Glomerular visceral epithelial cell (primary cell): Measurements from ENCODE around the gene GYPB.
"Not testable (repeated sequence)": the region's sequence is repeated elsewhere in the genome, so short reads cannot be mapped to it uniquely, and the experiment has no call there.

Source experiments
- DNase-seq: peaks from one replicate; pipeline ENCODE4 v3.0.0-alpha.2; 2016; ENCODE audit errors: extremely low spot score

The GYPB gene

DNA sequence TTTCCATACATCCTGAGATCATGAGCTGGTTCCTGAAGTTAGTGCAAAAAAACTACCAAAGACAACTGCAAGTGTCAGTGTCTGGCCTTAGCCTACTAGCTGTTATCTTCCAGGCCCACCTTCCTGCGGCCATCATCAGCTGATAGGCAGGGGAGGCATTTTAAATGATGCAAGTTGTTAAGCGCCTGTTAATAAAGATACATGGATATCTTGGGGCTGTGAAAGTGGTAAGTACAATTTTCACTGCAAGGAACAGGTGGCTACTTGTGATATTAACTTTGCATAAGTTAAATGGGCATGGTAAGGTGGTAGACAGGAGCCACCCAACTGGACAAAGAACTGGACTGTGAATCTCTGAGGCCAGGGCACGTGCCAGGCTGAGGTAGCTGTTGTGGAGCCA, at the start of gene GYPB:
Gene GYPB, minus strand, starts transcription at position 104 of the 400 bp plus-strand sequence. Its CDS starts 93 bp downstream, at position 11.
- DNase-seq, result not testable (repeated sequence)

DNA sequence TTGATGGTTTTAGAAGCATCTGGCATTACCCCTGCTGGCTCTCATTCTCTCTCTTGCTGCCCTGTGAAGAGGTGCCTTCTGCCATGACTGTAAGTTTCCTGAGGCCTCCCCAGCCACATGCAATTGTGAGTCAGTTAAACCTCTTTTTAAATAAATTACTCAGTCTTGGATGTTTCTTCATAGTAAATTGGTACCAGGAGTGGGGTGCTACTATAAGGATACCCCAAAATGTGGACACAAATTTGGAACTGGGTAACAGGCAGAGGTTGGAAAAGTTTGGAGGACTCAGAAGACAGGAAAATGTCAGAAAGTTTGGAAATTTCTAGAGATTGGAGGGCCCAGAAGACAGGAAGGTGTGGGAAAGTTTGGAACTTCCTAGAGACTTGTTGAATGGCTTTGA, 42.4 kb upstream of the GYPB start:
- not testable (repeated sequence) for DNase-seq

DNA sequence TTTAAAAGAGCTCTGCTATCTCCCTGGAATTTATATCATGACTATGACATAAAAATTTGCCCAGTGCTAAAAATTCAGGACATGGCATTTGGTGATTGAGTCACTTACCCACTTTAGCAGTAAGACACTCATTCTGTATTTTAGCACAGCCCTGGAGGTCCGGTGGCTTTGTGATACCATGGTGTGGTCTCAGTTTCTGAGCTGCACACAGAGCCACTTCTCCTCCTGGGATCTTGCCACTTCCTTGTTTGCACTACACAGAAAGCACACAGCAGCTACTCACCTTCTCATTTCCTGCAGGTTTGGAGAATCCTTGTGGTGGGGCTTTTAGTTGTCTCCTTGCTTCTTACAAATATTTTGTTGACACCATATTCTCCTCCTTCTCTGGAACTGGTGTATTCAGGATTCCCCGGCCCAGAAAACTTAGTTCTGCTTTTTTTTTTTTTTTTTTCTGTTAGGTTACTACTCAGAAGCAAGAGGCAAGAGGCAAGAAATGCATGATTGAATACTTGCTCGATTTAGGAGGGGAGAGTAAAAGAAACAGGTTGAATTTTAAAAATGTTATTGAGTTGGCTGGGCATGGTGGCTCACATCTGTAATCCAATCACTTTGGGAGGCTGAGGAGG, 41.2 kb upstream of the GYPB start:
- not testable (repeated sequence) for DNase-seq

- DNase-seq, result no peak
These were observed 37.6 kb upstream of the GYPB start for GRCh38 chr4:144056800-144057199.

DNA sequence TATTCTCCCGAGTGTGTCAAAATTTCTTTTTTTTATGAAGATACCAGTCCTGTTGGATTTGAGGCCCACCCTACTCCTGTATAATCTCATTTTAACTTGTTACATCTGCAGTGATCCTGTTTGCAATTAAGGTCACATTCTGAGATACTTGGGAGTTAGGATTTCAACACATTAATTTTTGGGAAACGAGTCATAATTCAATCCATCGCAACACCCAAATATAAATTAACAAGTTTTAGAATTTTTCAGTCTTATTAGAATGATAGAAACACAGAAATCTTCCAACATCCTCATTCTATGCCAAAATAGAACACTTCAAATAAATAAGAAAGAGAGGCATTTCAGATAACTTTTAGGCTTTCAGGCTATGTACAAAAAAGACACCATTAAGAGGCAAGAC, 36.2 kb upstream of the GYPB start:
- DNase-seq, result not testable (repeated sequence)

- not testable (repeated sequence) for DNase-seq
These were observed 32.3 kb upstream of the GYPB start for GRCh38 chr4:144051494-144051893.

- not testable (repeated sequence) for DNase-seq
These were observed 31.5 kb upstream of the GYPB start for GRCh38 chr4:144050631-144051030.

DNA sequence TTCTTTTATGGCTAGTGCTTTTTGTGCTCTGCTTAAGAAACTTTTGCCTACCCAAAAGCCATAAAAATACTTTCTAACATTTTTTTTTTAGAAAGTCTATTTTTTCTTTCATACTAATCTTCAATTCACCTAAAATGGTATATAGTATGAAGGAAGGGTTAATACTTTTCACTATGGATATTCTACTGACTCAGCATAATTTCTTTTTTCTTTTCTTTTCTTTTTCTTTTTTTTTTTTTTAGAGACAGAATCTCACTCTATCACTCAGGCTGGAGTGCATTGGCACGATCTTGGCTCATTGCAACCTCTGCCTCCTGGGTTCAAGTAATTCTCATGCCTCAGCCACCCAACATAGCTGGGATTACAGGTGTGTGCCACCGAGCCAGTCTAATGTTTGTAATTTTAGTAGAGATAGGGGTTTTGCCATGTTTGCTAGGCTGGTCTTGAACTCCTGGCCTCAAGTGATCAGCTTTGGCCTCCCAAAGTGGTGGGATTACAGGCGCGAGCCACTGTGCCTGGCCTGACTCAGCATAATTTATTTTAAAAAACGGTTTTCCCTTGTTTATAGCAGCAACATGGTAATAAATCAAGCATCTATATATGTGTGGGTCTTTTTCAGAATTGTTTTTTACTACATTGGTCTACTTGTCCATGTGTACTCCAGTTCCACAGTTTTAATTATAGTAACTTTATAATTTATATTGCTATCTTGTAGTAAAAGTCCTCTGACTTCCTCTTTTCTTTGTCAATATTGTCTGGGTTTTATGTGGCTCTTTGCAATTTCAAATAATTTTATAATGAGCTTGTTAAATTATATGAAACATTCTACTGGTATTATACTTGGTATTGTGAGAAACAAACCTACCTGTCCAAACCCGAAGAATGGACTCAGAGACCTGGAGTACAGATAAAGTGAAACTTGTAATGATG, 30.6 kb upstream of the GYPB start:
- DNase-seq, result not testable (repeated sequence)

GRCh38 chr4:144044936-144045335, 25.8 kb upstream of the GYPB start:
- DNase-seq, result peak; percentile 11

DNA sequence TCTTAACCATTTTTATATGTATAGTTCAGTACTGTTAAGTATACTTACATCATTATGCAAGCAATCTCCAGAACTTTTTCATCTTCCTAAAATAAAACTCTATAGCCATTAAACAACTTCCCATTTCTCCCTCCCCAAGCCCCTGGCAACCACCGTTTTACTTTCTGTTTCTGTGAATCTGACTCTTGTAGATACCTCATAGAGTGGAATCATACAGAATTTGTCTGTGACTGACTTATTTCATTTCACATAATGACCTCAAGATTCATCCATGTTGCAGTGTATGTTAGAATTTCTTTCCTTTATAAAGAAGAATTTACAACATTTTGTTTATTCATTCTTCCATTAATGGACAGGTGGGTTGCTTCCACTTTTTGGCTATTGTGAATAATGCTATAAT, 13.4 kb upstream of the GYPB start:
- DNase-seq, result not testable (repeated sequence)

DNA sequence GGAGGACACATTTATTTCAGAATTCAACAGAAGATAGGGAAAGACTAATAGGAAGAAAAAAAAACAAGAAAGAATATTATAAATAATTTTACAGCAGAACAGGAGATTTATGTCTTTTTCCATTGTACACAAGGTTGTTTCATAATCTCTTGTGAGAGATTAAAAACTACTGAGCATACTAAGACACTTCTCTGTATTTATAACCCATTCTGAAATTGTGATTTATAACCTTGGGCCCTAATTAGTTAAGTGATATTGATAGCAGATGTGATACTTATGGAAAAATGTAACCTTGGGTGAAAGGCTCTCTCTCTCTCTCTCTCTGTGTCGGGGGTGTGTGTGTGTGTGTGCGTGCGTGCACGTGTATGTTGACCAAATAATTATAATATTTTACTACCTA, 12.7 kb upstream of the GYPB start:
- DNase-seq, result not testable (repeated sequence)

- DNase-seq, result not testable (repeated sequence)
These were observed 12.2 kb upstream of the GYPB start for GRCh38 chr4:144031369-144031768.

DNA sequence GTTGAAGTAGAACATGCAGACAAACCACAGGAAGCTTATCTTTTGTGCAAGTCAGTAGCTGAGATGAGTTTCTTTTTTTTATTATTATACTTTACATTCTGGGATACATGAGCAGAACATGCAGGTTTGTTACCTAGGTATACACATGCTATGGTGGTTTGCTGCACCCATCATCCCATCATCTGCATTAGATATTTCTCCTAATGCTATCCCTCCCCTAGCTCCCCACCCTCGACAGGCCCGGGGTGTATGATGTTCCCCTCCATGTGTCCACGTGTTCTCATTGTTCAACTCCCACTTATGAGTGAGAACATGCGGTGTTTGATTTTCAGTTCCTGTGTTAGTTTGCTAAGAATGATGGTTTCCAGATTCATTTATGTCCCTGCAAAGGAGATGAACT, 11.5 kb upstream of the GYPB start:
- DNase-seq, result not testable (repeated sequence)

DNA sequence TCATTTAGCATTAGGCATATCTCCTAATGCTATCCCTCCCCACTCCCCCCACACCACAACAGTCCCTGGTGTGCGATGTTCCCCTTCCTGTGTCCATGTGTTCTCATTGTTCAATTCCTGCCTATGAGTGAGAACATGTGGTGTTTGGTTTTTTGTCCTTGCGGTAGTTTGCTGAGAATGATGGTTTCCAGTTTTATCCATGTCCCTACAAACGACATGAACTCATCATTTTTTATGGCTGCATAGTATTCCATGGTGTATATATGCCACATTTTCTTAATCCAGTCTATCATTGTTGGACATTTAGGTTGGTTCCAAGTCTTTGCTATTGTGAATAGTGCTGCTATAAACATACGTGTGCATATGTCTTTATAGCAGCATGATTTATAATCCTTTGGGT, 7.5 kb upstream of the GYPB start:
- DNase-seq, result not testable (repeated sequence)

DNA sequence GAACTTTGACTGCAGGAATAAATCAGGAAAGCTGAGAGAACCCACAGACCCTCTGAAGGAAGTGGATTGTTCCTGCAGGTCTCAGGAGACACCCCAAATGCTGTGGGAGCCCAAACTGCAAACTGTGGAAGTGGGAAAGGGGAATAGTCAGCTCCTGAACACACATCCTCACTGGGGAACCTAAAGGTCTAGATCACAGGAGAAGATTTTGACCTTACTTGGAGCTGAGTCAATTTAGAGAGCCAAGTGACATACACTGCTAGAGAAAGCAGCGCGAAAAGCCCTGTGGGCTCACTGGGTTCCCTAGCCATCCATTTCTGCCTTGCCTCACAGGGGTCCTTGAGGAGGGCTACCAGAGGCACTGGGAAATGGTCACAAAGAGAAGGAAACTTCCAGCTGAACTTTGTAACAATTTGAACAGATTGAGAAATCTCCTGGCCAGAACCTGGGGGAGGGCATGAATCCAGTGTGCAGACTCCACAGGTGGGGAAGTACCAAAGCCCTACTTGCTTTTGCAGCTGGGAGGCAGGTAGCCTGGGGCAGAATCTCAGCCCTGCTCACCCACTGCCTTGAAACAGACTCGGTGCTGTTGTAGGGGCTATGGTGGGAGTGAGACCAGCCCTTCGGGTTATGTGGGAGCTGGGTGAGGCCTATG, 5.3 kb upstream of the GYPB start:
- DNase-seq, result not testable (repeated sequence)

DNA sequence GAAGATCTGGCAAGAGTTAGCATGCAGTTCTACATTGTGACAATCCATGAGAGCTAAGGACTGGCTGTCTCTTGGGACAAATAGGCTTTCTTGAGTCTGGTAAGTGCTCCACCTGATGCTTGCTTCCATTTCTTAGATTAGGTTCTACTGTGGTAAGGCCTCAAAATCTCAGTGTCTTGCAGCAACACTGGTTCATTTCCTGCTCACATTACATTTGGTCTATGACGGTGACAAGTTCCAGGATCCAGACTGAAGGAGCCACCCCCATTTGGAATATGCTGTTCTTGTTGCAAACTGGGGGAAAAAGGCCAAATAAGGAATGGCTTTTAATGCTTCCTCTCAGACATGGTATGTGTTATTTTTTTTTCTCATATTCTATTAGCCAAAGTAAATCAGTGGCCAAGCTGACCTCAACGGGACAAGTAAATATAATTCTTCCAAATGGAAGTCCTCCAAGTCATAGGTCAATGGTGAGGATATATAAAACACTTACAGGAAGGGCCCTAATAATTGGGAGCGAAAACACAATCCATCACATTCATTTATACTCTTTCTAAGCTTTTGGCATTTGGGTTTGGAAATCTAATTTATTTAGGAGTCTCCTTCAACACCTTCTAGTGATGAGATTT, 3.7 kb upstream of the GYPB start:
- DNase-seq, result not testable (repeated sequence)

DNA sequence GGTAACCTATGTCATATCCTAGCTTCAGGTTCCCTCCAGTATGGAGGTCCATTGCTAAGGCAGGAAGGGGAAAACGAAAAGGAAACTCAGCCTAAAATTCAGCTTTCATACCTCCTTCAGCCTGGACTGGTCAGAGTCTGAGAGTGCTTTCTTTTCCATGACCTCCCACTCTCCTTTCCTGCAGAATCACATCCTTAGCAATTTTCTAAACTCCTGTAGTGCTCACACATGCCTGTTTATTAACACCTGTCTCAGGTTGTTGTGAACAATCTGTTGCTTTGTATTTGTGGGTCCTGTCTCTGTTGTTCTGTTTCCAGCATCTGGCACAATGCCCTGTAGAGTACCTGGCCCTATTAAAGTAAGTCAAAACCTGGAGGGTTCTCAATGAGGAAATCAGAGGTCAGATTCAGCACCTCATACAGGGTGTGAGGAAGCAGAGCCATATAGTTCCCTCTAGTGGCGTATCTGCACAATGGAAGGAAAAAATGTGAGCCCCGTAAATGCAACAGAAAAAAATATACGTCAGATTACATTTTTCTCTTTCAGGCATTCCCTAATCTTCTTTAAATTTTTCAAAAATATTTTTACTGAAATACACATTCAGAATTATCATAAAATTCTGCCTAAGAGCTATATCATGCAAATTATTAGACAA, 2.3 kb upstream of the GYPB start:
- peak; percentile 18 for DNase-seq

DNA sequence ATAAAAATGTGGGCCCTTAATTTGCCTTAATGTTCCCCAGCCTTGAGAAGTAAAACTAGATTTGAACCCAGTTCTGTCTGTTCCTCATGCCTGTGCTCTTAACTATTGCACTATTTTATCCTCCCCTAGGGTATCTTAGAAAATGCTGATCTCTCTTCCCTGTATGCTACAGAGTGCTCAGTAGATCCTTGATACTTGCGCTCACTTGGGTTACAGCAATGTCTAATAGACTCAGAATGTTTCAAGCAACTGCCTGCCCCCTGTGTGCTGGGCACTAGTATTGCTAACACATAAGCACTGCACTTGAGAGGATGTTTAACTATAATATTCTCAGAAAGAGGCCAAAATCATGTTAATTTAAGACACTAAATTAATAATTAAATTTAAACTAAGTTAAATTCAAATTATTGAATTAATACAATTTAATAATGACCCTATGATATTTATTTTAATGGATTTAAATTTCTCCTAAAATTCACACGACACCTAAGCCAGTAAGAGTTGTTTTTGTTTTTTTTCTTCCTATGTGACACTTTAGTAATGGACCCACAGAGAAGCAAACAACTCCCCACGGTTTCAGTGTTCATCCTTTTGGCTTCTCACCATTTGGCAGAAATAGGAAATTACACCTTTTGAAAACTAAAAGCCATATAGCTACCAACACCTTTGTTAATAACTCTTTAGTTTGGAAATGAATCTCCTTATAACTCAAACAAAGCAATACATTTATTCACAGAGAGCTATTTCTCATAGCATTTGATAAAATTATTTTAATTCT, 768 bp downstream of the GYPB start:
- DNase-seq, result not testable (repeated sequence)

- not testable (repeated sequence) for DNase-seq
These were observed 1.9 kb downstream of the GYPB start for GRCh38 chr4:144017271-144017670.

- not testable (repeated sequence) for DNase-seq
These were observed 3.0 kb downstream of the GYPB start for GRCh38 chr4:144016057-144016605.
